H9 (cell line): Measurements from ENCODE around the gene STK17B. TPM values are rescaled to one million over a fixed set of nuclear protein-coding genes. Genes with fewer than 3 reads are reported as not detected.

ENCODE experiments used
- DNase-seq: peaks from one replicate; pipeline ENCODE4 v3.0.0-alpha.2; 2017
- H2AFZ ChIP-seq: one replicate; pipeline ENCODE4 v1.6.1; 2013; ENCODE audit warnings: mild to moderate bottlenecking, low read length, control low read depth, moderate library complexity
- H2AK5ac ChIP-seq: 2 replicates; pipeline ENCODE4 v1.6.1; 2013; ENCODE audit warnings: low read length, control low read depth, mixed read lengths; ENCODE audit not compliant: insufficient read length
- H2BK120ac ChIP-seq: one replicate; pipeline ENCODE4 v1.6.1; 2013; ENCODE audit warnings: low read depth, mild to moderate bottlenecking, low read length, control low read depth, inconsistent platforms; ENCODE audit not compliant: poor library complexity, severe bottlenecking
- H2BK12ac ChIP-seq: 2 replicates; pipeline ENCODE4 v1.6.1; 2013; ENCODE audit warnings: low read length, control low read depth, mixed read lengths, low read depth; ENCODE audit not compliant: insufficient read length
- H2BK15ac ChIP-seq: 2 replicates; pipeline ENCODE4 v1.6.1; 2013; ENCODE audit warnings: low read depth, low read length, control low read depth
- H2BK20ac ChIP-seq: one replicate; pipeline ENCODE4 v1.6.1; 2013; ENCODE audit warnings: low read depth, mild to moderate bottlenecking, low read length, control low read depth, inconsistent platforms; ENCODE audit not compliant: poor library complexity, severe bottlenecking
- H2BK5ac ChIP-seq: 2 replicates; pipeline ENCODE4 v1.6.1; 2013; ENCODE audit warnings: low read length, control low read depth, mixed read lengths; ENCODE audit not compliant: insufficient read length
- H3K14ac ChIP-seq: 2 replicates; pipeline ENCODE4 v1.6.1; 2013; ENCODE audit warnings: low read length, control low read depth; ENCODE audit not compliant: insufficient read depth
- H3K18ac ChIP-seq: 2 replicates; pipeline ENCODE4 v1.6.1; 2013; ENCODE audit warnings: low read depth, mild to moderate bottlenecking, mixed read lengths, low read length, control low read depth; ENCODE audit not compliant: insufficient read length
- H3K23ac ChIP-seq: 2 replicates; pipeline ENCODE4 v1.6.1; 2013; ENCODE audit warnings: low read length, control low read depth, mixed read lengths, low read depth; ENCODE audit not compliant: insufficient read length
- H3K23me2 ChIP-seq: 2 replicates; pipeline ENCODE4 v1.6.1; 2013; ENCODE audit warnings: low read depth, mild to moderate bottlenecking, mixed read lengths, low read length, control low read depth; ENCODE audit not compliant: insufficient read length, poor library complexity, severe bottlenecking
- H3K27ac ChIP-seq: 2 replicates; pipeline ENCODE4 v1.5.1; 2013; ENCODE audit warnings: low read length, control low read depth, mixed read lengths, low read depth; ENCODE audit not compliant: insufficient read length
- H3K27me3 ChIP-seq: 2 replicates; pipeline ENCODE4 v1.6.1; 2013; ENCODE audit warnings: low read length, control low read depth, inconsistent platforms; ENCODE audit not compliant: insufficient read depth
- H3K4ac ChIP-seq: 2 replicates; pipeline ENCODE4 v1.6.1; 2013; ENCODE audit warnings: low read depth, mild to moderate bottlenecking, control low read depth, inconsistent platforms, low read length, moderate library complexity
- H3K4me1 ChIP-seq: 2 replicates; pipeline ENCODE4 v1.6.1; 2013; ENCODE audit warnings: low read length, control low read depth, inconsistent platforms; ENCODE audit not compliant: insufficient read depth
- H3K4me2 ChIP-seq: 2 replicates; pipeline ENCODE4 v1.6.1; 2013; ENCODE audit warnings: low read length, control low read depth, mixed read lengths; ENCODE audit not compliant: insufficient read length, insufficient read depth
- H3K56ac ChIP-seq: 2 replicates; pipeline ENCODE4 v1.6.1; 2013; ENCODE audit warnings: low read depth, mild to moderate bottlenecking, mixed read lengths, low read length, control low read depth; ENCODE audit not compliant: insufficient read length
- H3K79me1 ChIP-seq: 2 replicates; pipeline ENCODE4 v1.6.1; 2013; ENCODE audit warnings: low read depth, mild to moderate bottlenecking, moderate library complexity, low read length, control low read depth, inconsistent platforms; ENCODE audit not compliant: insufficient read depth, poor library complexity, severe bottlenecking
- H3K79me2 ChIP-seq: 2 replicates; pipeline ENCODE4 v1.6.1; 2013; ENCODE audit warnings: low read length, control low read depth, inconsistent platforms; ENCODE audit not compliant: insufficient read depth
- H3K9ac ChIP-seq: 2 replicates; pipeline ENCODE4 v1.6.1; 2013; ENCODE audit warnings: low read length, control low read depth, mixed read lengths; ENCODE audit not compliant: insufficient read length; ENCODE audit errors: extremely low read depth
- H3K9me3 ChIP-seq: one replicate; pipeline ENCODE4 v1.6.1; 2013; ENCODE audit warnings: low read depth, low read length, inconsistent platforms; ENCODE audit not compliant: control insufficient read depth
- H3T11ph ChIP-seq: one replicate; pipeline ENCODE4 v1.6.1; 2013; ENCODE audit warnings: mild to moderate bottlenecking, low read length, control low read depth, inconsistent platforms
- H4K20me1 ChIP-seq: one replicate; pipeline ENCODE4 v1.6.1; 2013; ENCODE audit not compliant: control insufficient read depth, insufficient read length, insufficient read depth
- H4K5ac ChIP-seq: 2 replicates; pipeline ENCODE4 v1.6.1; 2013; ENCODE audit warnings: low read depth, mild to moderate bottlenecking, mixed read lengths, low read length, control low read depth; ENCODE audit not compliant: insufficient read length
- H4K8ac ChIP-seq: replicated peaks from 2 replicates; pipeline ENCODE4 v1.6.1; 2013; ENCODE audit warnings: low read length, control low read depth, mixed read lengths, low read depth; ENCODE audit not compliant: insufficient read length
- H4K91ac ChIP-seq: 2 replicates; pipeline ENCODE4 v1.6.1; 2013; ENCODE audit warnings: low read depth, mild to moderate bottlenecking, moderate library complexity, mixed read lengths, low read length, control low read depth; ENCODE audit not compliant: insufficient read length
- H3K27ac Mint-ChIP-seq, 3 experiments: 2 replicates in 2 of 3; 3 replicates in 1 of 3; pipeline ENCODE4 v1.8.0; 2020 to 2021; ENCODE audit warnings: mixed read lengths in 3 of 3, mild to moderate bottlenecking in 1 of 3, moderate library complexity in 1 of 3
- H3K27me3 Mint-ChIP-seq: 2 replicates; pipeline ENCODE4 v1.8.0; 2021; ENCODE audit warnings: low read depth, mild to moderate bottlenecking, moderate library complexity, mixed read lengths
- H3K36me3 Mint-ChIP-seq, 3 experiments: 2 replicates in 2 of 3; 3 replicates in 1 of 3; pipeline ENCODE4 v1.8.0; 2020 to 2021; ENCODE audit warnings: low read depth in 3 of 3, mixed read lengths in 3 of 3; ENCODE audit not compliant: insufficient read depth in 1 of 3
- H3K4me1 Mint-ChIP-seq, 2 experiments: 2 replicates each; pipeline ENCODE4 v1.8.0; 2020; ENCODE audit warnings: mixed read lengths in 2 of 2
- H3K4me3 Mint-ChIP-seq, 2 experiments: 2 replicates in 1 of 2; 3 replicates in 1 of 2; pipeline ENCODE4 v1.8.0; 2020 to 2021; ENCODE audit warnings: mild to moderate bottlenecking in 2 of 2, mixed read lengths in 2 of 2, moderate library complexity in 1 of 2
- H3K9me3 Mint-ChIP-seq, 2 experiments: 2 replicates in 1 of 2; 3 replicates in 1 of 2; pipeline ENCODE4 v1.8.0; 2020; ENCODE audit warnings: mild to moderate bottlenecking in 2 of 2, mixed read lengths in 2 of 2, moderate library complexity in 1 of 2
- CTCF ChIP-seq: fragments of 200-600 bp; sonication (generic); conservative IDR thresholded peaks from 3 replicates; pipeline ENCODE4 v1.8.0; 2021; ENCODE audit warnings: antibody characterized with exemption, mild to moderate bottlenecking
- WGBS: extraction: QIAGEN DNeasy Blood & Tissue Kit; methylation state at CpG from one replicate; pipeline ENCODE4 v1.1.7; 2013; ENCODE audit warnings: missing lambda C conversion rate, low lambda C conversion rate, mixed read lengths; ENCODE audit not compliant: insufficient read length; ENCODE audit errors: extremely low coverage; 5-methylcytosine and 5-hydroxymethylcytosine counted together
- total RNA-seq: library from RNA; stranded (reverse); gene quantifications from 2 replicates; pipeline ENCODE4 v1.2.1, GENCODE V29; 2021

The STK17B gene
- total RNA-seq, 1 experiment from 2014 or later, result 6.1 TPM

GRCh38 chr2:196219671-196220070 lies 48.3 kb upstream of the STK17B start:
- Histone ChIP-seq H3K14ac (no peak overlapping the region), H2BK12ac (no peak overlapping the region), H3K79me2 (no peaks in the 10 kb centered on the region), H3K23ac (no peak overlapping the region), H3K4ac (no peak overlapping the region), H2BK120ac (no peak overlapping the region), H3K9ac (no peak overlapping the region), H3K18ac (no peak overlapping the region), H3K4me2 (no peak overlapping the region), H3K23me2 (no peaks in the 10 kb centered on the region), H2AFZ (no peak overlapping the region), H3K4me1 (0 out of 2 replicates have a peak, but pooled peaks cover 5% of the 10 kb centered on the region), H3K27me3 (no peaks in the 10 kb centered on the region), H2AK5ac (no peak overlapping the region), H3K9me3 (no peaks in the 10 kb centered on the region), H2BK20ac (no peak overlapping the region), H2BK5ac (no peak overlapping the region), H4K91ac (no peak overlapping the region), H3K79me1 (no peaks in the 10 kb centered on the region), H3K27ac (no peak overlapping the region), H4K5ac (no peak overlapping the region), H4K8ac (no peak overlapping the region), H3T11ph (no peak overlapping the region), H4K20me1 (no peaks in the 10 kb centered on the region), H2BK15ac (no peak overlapping the region), H3K56ac (no peak overlapping the region)
- Mint-ChIP-seq H3K36me3 (no peaks in the 10 kb centered on the region), H3K27ac (no peak overlapping the region), H3K4me3 (no peak overlapping the region), H3K9me3 (no peaks in the 10 kb centered on the region), H3K27me3 (no peaks in the 10 kb centered on the region), H3K4me1 (peaks cover 8% of the 10 kb centered on the region in 2 experiments)
- no peak for TF ChIP-seq CTCF
- WGBS, result no CpG with 5 or more reads among the region's 3 CpGs
- DNase-seq, result no peak
